B cell (primary cell): ENCODE data around the gene ARHGEF3. TPM values are rescaled to one million over a fixed set of nuclear protein-coding genes. Genes with fewer than 3 reads are reported as not detected.

Experiments used
- ATAC-seq: fragments of 200-7000 bp; cut with Tn5 transposase; one replicate; pipeline ENCODE4 v1.10.0; 2021; ENCODE audit warnings: low read depth, mild to moderate bottlenecking, moderate number of reproducible peaks, moderate library complexity
- CTCF ChIA-PET: fragments of 350-600 bp; sonication (Branson Sonifier 250); formaldehyde crosslinking; loops from one replicate; lab custom pipeline; 2021; ENCODE audit warnings: antibody characterized with exemption, inconsistent platforms; lab: Charles Lee
- POLR2A ChIA-PET: fragments of 350-600 bp; sonication (Branson Sonifier 250); formaldehyde crosslinking; loops from one replicate; lab custom pipeline; 2021; ENCODE audit warnings: antibody characterized with exemption; lab: Charles Lee
- DNase-seq: peaks from one replicate; pipeline ENCODE4 v3.0.0; 2013
- H2AFZ ChIP-seq: 2 replicates; pipeline ENCODE4 v1.6.1; 2012; ENCODE audit warnings: mild to moderate bottlenecking, low read depth, low read length; ENCODE audit not compliant: insufficient read depth, poor library complexity, severe bottlenecking
- H3K27ac ChIP-seq, 2 donors: 1 replicate in 1 of 2; 2 replicates in 1 of 2; pipeline ENCODE4 v1.5.1; 2012 to 2013; ENCODE audit warnings: low read length in 2 of 2, mild to moderate bottlenecking in 2 of 2, moderate library complexity in 1 of 2
- H3K27me3 ChIP-seq, 4 experiments: fragments of 200-600 bp in 1 of 4; sonication (generic) in 1 of 4; replicated peaks in 1 of 4; 1 replicate in 2 of 4; 2 replicates in 2 of 4; pipeline versions ENCODE4 v1.6.1 to v1.7.0; 2013 to 2016; ENCODE audit warnings: low read length in 3 of 4, mild to moderate bottlenecking in 2 of 4, mixed read lengths in 1 of 4, moderate library complexity in 1 of 4; ENCODE audit not compliant: insufficient read depth in 4 of 4, control insufficient read depth in 3 of 4; ENCODE audit errors: control extremely low read depth in 1 of 4
- H3K36me3 ChIP-seq, 2 experiments: replicated peaks in 1 of 2; 1 replicate in 1 of 2; 2 replicates in 1 of 2; pipeline versions ENCODE4 v1.6.1 to v1.7.1; 2013; ENCODE audit warnings: low read length in 1 of 2; ENCODE audit not compliant: insufficient read depth in 2 of 2, control insufficient read depth in 1 of 2; ENCODE audit errors: control extremely low read depth in 1 of 2, extremely low read depth in 1 of 2
- H3K4me1 ChIP-seq, 2 donors: fragments of 200-600 bp in 1 of 2; sonication (generic) in 1 of 2; 1 replicate in 1 of 2; 2 replicates in 1 of 2; pipeline versions ENCODE4 v1.5.1 to v1.6.1; 2013 to 2017; ENCODE audit warnings: low read length in 2 of 2; ENCODE audit not compliant: control insufficient read depth in 2 of 2, insufficient read depth in 2 of 2
- H3K4me2 ChIP-seq: replicated peaks from 2 replicates; pipeline ENCODE3; 2012; ENCODE audit warnings: mild to moderate bottlenecking, low read depth, low read length; ENCODE audit not compliant: poor library complexity, severe bottlenecking
- H3K4me3 ChIP-seq, 5 experiments: fragments of 200-600 bp in 1 of 5; sonication (generic) in 1 of 5; 1 replicate in 3 of 5; 2 replicates in 2 of 5; pipeline versions ENCODE4 v1.5.1 to v1.7.0; 2011 to 2016; ENCODE audit warnings: low read length in 4 of 5, mild to moderate bottlenecking in 4 of 5, low read depth in 2 of 5, control low read depth in 1 of 5, moderate library complexity in 1 of 5; ENCODE audit not compliant: insufficient read depth in 1 of 5; ENCODE audit errors: control extremely low read depth in 1 of 5, extremely low read depth in 1 of 5
- H3K79me2 ChIP-seq: fragments of 200-600 bp; sonication (generic); one replicate; pipeline ENCODE4 v1.6.0; 2016; ENCODE audit warnings: low read length; ENCODE audit not compliant: control insufficient read depth, insufficient read depth
- H3K9ac ChIP-seq: fragments of 200-600 bp; sonication (generic); 2 replicates; pipeline ENCODE4 v1.6.1; 2017; ENCODE audit warnings: mild to moderate bottlenecking, low read length, moderate library complexity
- H3K9me3 ChIP-seq, 3 donors: one replicate each; pipeline versions ENCODE4 v1.6.1 to v1.7.1; 2013; ENCODE audit warnings: low read length in 2 of 3; ENCODE audit not compliant: control insufficient read depth in 2 of 3, insufficient read depth in 1 of 3; ENCODE audit errors: control extremely low read depth in 1 of 3
- H4K20me1 ChIP-seq: 2 replicates; pipeline ENCODE4 v1.6.0; 2012; ENCODE audit warnings: mild to moderate bottlenecking, low read length; ENCODE audit not compliant: insufficient read depth, control insufficient read depth, poor library complexity, severe bottlenecking
- H3K27ac Mint-ChIP-seq: one replicate; pipeline ENCODE4 v1.8.0; 2021; ENCODE audit warnings: mixed read lengths
- H3K27me3 Mint-ChIP-seq: one replicate; pipeline ENCODE4 v1.8.0; 2021; ENCODE audit warnings: mixed read lengths
- H3K4me1 Mint-ChIP-seq: one replicate; pipeline ENCODE4 v1.8.0; 2021; ENCODE audit warnings: mixed read lengths
- H3K4me3 Mint-ChIP-seq: one replicate; pipeline ENCODE4 v1.8.0; 2021; ENCODE audit warnings: mixed read lengths
- H3K9me3 Mint-ChIP-seq: one replicate; pipeline ENCODE4 v1.8.0; 2022; ENCODE audit warnings: mixed read lengths; ENCODE audit not compliant: insufficient read depth
- CTCF ChIP-seq: fragments of 200-600 bp; IDR thresholded peaks from one replicate; pipeline ENCODE4 v1.8.0; 2022; ENCODE audit warnings: antibody characterized with exemption, mild to moderate bottlenecking
- EZH2 ChIP-seq: IDR thresholded peaks from 2 replicates; pipeline ENCODE4 v1.6.1; 2012; ENCODE audit warnings: borderline replicate concordance, low read depth, mild to moderate bottlenecking, moderate library complexity, low read length; ENCODE audit not compliant: insufficient read depth, poor library complexity, severe bottlenecking
- WGBS: methylation state at CpG from one replicate; pipeline ENCODE4 v1.1.5; 2013; ENCODE audit warnings: missing lambda C conversion rate; ENCODE audit not compliant: insufficient coverage; 5-methylcytosine and 5-hydroxymethylcytosine counted together
- intact Hi-C: fragments of 100-400 bp; cut with micrococcal nuclease; formaldehyde crosslinking; loops from one replicate; pipeline ENCODE4 v1.10.0; 2022
- polyA plus RNA-seq: library from polyadenylated mRNA; depleted of rRNA; stranded (reverse); fragments of >200 nt; gene quantifications from 2 replicates; pipeline ENCODE4 v1.2.3, GENCODE V29; 2012
- total RNA-seq, 2 donors: library from RNA; stranded (reverse); fragments of 120-200 nt in 1 of 2; gene quantifications; 1 replicate in 1 of 2; 2 replicates in 1 of 2; pipeline versions ENCODE4 v1.2.3 to v1.2.4, GENCODE V29; 2013 to 2022

Gene ARHGEF3
- total and polyA plus RNA-seq, 2 donors (not counting 1 experiment from before 2014, with no cell fraction given) = 30.8 to 33.5 TPM

- Histone ChIP-seq H3K4me2 (no peak overlapping the region), H3K36me3 (peaks cover 0 to 4% of the 10 kb centered on the region in 2 experiments), H3K9me3 (no peaks in the 10 kb centered on the region), H3K27me3 (no peaks in the 10 kb centered on the region), H3K4me3 (no peak overlapping the region), H3K9ac (no peak overlapping the region), H3K79me2 (peaks cover 81% of the 10 kb centered on the region), H3K4me1 (peaks cover 56 to 81% of the 10 kb centered on the region in 2 donors), H4K20me1 (no peaks in the 10 kb centered on the region), H3K27ac (peak overlapping the region in 1 of 2 donors; percentile 78), H2AFZ (no peak overlapping the region)
- TF ChIP-seq CTCF = no peak
- no peak for TF ChIP-seq EZH2
- peaks cover 82% of the 10 kb centered on the region for H3K4me1 Mint-ChIP-seq
- no peak for DNase-seq
- no peak for ATAC-seq
- H3K9me3 Mint-ChIP-seq = no peaks in the 10 kb centered on the region
- ChIA-PET CTCF (interaction anchor here (0.5 to 10.4 kb wide), 6 partner anchors 15 to 211 kb away, joined by 3 to 190 read pairs (median 6); partner anchors contain the start of gene ARHGEF3), POLR2A (interaction anchor here (0.6 kb wide), 1 partner anchor 102 kb away, joined by 4 read pairs; the partner anchor contains the start of gene TASOR)
- H3K27ac Mint-ChIP-seq = peak overlapping the region; percentile 73
- H3K4me3 Mint-ChIP-seq = no peak overlapping the region
- intact Hi-C loops = no loop called here
- no peaks in the 10 kb centered on the region for H3K27me3 Mint-ChIP-seq
- WGBS = 93% methylated on average over 2 of the region's 4 CpGs
These were observed 16.2 kb downstream of the ARHGEF3 start for GRCh38 chr3:56785499-56785898.

GRCh38 chr3:56784448-56785001 lies 17.2 kb downstream of the ARHGEF3 start:
- TF ChIP-seq EZH2 (no peak), CTCF (no peak)
- Histone ChIP-seq H3K9ac (peak overlapping the region; percentile 14), H3K79me2 (peaks cover 81% of the 10 kb centered on the region), H3K27ac (peak overlapping the region; percentile 42 to 78), H3K9me3 (no peaks in the 10 kb centered on the region), H2AFZ (no peak overlapping the region), H3K4me3 (no peak overlapping the region), H4K20me1 (no peaks in the 10 kb centered on the region), H3K36me3 (peaks cover 0 to 4% of the 10 kb centered on the region in 2 experiments), H3K4me1 (peaks cover 52 to 74% of the 10 kb centered on the region in 2 donors), H3K4me2 (peak overlapping the region; percentile 61), H3K27me3 (no peaks in the 10 kb centered on the region)
- DNase-seq (no peak), ATAC-seq (no peak)
- WGBS = 88% methylated on average over 3 of the region's 5 CpGs
- Mint-ChIP-seq H3K4me1 (peaks cover 82% of the 10 kb centered on the region), H3K9me3 (no peaks in the 10 kb centered on the region), H3K27me3 (no peaks in the 10 kb centered on the region), H3K27ac (peak overlapping the region; percentile 91), H3K4me3 (no peak overlapping the region)
- CTCF ChIA-PET = interaction anchor here (0.7 to 10.4 kb wide), 11 partner anchors 8 to 1403 kb away, joined by 3 to 190 read pairs (median 4); partner anchors contain the start of genes ARHGEF3 and TASOR
- POLR2A ChIA-PET = interaction anchor here (0.6 to 1.8 kb wide), 4 partner anchors 15 to 81 kb away, joined by 3 to 15 read pairs (median 8); partner anchors contain the start of gene ARHGEF3
- intact Hi-C loops = loop anchor here (1.0 kb wide), 2 partner anchors 15 to 29 kb away; no protein-coding TSS in a partner anchor
